ENCODE data around the gene CCDC141.
A peak's percentile ranks its signal among the peaks of the same experiment; 100 is the strongest.

The CCDC141 gene

DNA sequence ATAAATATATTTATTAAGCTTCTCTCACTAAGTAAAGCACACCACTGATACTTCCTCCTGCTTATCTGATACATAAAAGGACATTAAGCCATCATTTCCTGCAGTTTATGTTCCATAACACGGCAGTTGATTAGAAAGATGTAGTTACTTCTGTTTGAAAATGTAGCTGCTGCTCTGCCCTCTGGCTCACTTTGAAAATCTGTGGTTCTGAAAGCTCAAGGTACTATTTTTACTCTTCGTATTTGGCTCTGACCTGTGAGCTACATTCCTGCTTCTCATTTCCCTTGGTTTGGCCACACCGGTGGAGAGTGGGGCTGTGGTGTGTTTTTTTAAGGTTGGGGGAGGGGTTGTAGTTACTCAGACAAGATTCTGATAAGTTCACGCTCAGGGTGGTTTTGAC is 229.9 kb downstream of the CCDC141 start:
- peak in 1 of 2 donors; percentile 18 for DNase-seq (ENCODE audit: low read depth in 2 of 2)
- H3K4me3 ChIP-seq (replicated peaks in 1 of 2; ENCODE audit: low read depth in 2 of 2, low read length in 2 of 2) = no peak overlapping the region
- TF ChIP-seq CTCF (IDR thresholded peaks at IDR 0.05; ENCODE audit: low read depth, low read length) = no peak

DNA sequence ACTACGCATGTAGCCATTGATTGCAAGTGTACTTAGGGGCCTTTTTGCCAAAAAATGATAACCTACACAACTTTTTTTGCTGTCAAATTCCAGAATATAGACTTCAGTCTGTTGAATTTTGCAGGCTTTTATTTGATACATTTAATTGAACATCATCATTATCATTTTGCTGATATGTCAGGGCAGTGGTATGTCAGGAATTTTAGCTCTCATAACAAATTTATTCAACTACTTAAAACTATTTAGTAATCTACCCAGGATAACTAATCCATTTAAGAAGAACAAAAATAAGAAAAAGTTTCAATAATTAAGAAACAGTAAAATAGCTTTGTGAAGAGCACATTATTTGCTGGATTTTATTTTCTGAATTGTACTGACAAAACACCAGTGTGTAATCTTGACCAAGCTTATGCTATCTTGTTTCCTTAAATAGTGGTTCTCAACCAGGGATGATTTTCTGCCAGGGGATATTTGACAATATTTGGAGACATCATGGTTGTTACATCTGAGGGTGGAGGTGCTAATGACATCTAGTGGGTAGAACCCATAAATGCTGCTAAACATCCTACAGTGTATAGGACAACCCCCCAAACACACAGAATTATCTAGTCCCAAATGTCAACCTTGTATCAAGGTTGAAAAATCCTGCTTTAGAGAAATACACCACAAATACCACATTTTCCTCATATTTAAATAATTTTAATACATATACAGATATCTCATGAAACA is 230.6 kb downstream of the CCDC141 start:
- TF ChIP-seq CTCF (IDR thresholded peaks at IDR 0.05; ENCODE audit: low read depth, low read length) = no peak
- DNase-seq (ENCODE audit: low read depth in 2 of 2) = peak in 1 of 2 donors; percentile 26
- H3K4me3 ChIP-seq (replicated peaks in 1 of 2; ENCODE audit: low read depth in 2 of 2, low read length in 2 of 2) = no peak overlapping the region

- no peak for TF ChIP-seq CTCF (IDR thresholded peaks at IDR 0.05; ENCODE audit: low read depth, low read length)
- no peak overlapping the region for H3K4me3 ChIP-seq (replicated peaks in 1 of 2; ENCODE audit: low read depth in 2 of 2, low read length in 2 of 2)
- DNase-seq (ENCODE audit: low read depth in 2 of 2) = no peak
Observed at GRCh38 chr2:178811901-178812300, 238.0 kb downstream of the CCDC141 start.

DNA sequence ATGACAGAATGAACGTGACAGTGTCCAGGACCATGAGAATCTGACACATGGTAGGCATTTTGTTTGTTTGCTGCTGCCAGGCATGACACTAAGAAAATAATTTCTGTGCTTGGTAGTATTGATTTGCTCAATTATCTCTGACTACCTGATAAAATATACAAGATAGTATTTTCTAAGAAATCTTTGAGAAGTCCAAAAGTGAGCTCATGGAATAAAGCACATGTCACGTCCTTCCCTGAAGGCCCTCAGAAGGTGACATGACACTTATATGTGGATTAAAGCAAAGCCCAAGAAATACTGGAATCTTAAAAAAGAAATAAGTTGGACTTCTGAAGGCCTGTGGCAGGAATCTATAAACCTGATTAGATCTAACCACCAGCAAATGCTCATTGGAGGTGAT is 238.9 kb downstream of the CCDC141 start:
- TF ChIP-seq CTCF (IDR thresholded peaks at IDR 0.05; ENCODE audit: low read depth, low read length) = no peak
- no peak overlapping the region for H3K4me3 ChIP-seq (replicated peaks in 1 of 2; ENCODE audit: low read depth in 2 of 2, low read length in 2 of 2)
- DNase-seq (ENCODE audit: low read depth in 2 of 2) = no peak

- DNase-seq (ENCODE audit: low read depth in 2 of 2) = no peak
- no peak overlapping the region for H3K4me3 ChIP-seq (replicated peaks in 1 of 2; ENCODE audit: low read depth in 2 of 2, low read length in 2 of 2)
- no peak for TF ChIP-seq CTCF (IDR thresholded peaks at IDR 0.05; ENCODE audit: low read depth, low read length)
Observed at GRCh38 chr2:178810422-178810821, 239.5 kb downstream of the CCDC141 start.

GRCh38 chr2:178807227-178808008 is 242.5 kb downstream of the CCDC141 start, which contains the start of gene TTN:
TTN (minus strand) TSS chr2:178807423; CDS start chr2:178804642, 2,781 bp downstream.
- no peak for DNase-seq (ENCODE audit: low read depth in 2 of 2)
- no peak within 1 kb of the TSS for H3K4me3 ChIP-seq (replicated peaks in 1 of 2; ENCODE audit: low read depth in 2 of 2, low read length in 2 of 2)
- no peak for TF ChIP-seq CTCF (IDR thresholded peaks at IDR 0.05; ENCODE audit: low read depth, low read length)
